HG02678 (cell line): ENCODE measurements around the gene SEC61A2.
"Not testable (repeated sequence)": the region's sequence is repeated elsewhere in the genome, so short reads cannot be mapped to it uniquely, and the experiment has no call there.

Experiments used
- ATAC-seq: cut with Tn5 transposase; IDR thresholded peaks from one replicate; pipeline ENCODE4 v1.9.1; 2021; ENCODE audit warnings: mild to moderate bottlenecking, moderate library complexity; ENCODE audit not compliant: unreplicated experiment

Gene SEC61A2

DNA sequence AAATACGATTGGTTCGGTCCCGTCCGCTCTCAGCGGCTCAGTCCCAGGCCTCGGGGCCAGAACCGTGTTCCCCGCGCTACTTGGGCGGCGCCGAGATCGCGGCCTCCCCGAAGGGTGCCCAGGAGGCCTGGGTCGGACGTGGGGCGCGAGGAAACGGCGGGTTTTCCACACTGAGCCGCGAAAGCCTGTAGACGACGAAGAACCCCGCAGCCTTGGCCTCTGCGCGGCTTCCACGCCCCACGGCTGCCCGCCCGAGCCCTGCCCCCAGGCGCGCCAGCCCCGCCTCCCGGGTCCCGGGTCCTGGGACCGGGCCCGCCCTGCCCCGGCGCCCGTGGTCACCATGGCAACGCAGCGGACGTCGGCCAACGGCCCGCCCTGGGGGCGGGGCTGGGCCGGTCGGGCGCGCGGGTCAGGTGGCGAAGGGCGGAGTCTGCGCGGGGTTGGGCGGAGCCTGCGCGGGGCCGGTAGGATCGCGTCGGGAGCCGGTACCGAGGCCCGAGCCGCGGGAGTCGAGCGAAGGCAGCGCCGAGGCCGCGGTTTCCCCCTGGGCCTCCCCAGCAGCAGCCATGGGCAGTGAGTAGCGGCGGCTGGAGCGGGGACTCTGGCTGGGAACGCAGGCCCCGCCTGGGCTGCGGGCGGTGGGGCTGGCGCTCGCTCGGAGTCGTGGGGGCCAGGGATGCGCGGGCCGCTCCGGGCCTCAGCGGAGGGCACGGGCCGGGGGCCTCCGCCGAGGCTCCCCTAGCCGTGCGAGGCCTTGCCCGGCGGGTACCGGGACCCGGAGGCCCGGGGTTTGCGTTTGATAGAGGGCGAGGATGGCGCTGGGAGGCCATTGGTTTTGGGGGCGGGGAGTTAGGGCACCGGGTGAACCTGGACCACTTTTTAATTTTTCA lies at the start of gene SEC61A2:
TSS of gene SEC61A2 (plus strand) at position 456 of the 890 bp plus-strand sequence. CDS start at position 567, 111 bp downstream.
- peak; percentile 89 for ATAC-seq

- ATAC-seq, result no peak
Measured at GRCh38 chr10:12081470-12081869, 48.0 kb upstream of the SEC61A2 start.

DNA sequence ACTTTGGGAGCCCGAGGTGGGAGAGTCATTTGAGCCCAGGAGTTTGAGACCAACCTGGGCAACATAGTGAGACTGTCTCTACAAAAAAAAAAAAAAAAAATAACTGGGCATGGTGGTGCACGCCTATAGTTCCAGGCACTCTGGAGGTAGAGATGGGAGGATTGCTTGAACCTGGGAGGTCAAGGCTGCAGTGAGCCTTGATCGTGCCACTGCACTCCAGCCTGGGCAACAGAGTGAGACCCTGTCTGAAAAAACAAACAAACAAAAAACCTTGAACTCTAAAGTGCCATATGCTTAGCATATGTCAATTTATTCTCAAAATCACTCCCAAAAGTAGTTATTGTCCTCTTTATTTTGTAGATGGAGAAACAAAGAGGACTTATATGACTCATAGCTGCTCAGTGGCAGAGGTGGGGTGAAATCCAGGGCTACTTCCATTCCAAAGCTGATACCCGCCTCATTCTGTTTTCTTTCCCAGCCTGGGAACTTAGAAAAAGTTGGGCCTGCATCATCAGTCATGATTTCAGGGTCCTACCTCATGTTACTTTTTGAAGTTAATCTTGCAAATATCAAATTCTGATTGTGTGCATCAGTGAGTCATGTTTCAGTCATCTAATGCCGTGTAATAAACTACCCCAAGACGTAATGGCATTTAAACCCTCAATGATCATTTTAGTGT lies 47.5 kb upstream of the SEC61A2 start:
- no peak for ATAC-seq

DNA sequence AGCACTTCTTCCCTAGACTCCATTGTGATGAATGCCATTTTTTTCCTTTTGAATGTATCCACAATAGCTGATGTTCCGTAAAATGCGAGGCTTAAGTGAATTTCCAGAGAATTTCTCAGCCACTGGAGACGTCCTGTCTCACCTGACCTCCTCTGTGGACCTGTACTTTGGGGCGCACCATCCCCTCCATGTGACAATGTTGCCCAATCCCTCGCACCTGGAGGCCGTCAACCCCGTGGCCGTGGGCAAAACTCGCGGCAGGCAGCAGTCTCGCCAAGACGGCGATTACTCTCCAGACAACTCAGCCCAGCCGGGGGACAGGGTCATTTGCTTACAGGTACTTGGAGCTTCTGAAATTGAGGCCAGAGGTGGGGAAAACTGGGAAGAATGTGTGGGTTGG lies 40.6 kb upstream of the SEC61A2 start:
- no peak for ATAC-seq

DNA sequence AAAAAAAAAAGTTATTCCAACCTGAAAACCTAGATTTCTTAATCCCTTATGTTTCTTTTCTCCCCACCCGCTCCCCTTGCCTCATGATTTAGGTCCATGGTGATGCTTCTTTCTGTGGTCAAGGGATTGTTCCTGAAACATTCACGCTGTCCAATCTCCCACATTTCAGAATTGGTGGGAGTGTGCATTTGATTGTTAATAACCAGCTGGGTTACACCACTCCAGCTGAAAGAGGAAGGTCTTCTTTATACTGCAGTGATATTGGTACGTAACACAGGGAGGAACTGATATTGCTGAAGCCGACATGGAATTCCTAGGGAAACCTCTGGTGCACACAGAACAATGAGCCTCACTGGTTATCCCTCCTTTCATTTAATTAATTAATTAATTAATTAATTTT lies 38.1 kb upstream of the SEC61A2 start:
- no peak for ATAC-seq

GRCh38 chr10:12097361-12097760 lies 32.1 kb upstream of the SEC61A2 start:
- not testable (repeated sequence) for ATAC-seq

GRCh38 chr10:12097791-12098190 lies 31.7 kb upstream of the SEC61A2 start:
- ATAC-seq, result no peak

GRCh38 chr10:12098966-12099365 lies 30.5 kb upstream of the SEC61A2 start:
- ATAC-seq, result no peak

DNA sequence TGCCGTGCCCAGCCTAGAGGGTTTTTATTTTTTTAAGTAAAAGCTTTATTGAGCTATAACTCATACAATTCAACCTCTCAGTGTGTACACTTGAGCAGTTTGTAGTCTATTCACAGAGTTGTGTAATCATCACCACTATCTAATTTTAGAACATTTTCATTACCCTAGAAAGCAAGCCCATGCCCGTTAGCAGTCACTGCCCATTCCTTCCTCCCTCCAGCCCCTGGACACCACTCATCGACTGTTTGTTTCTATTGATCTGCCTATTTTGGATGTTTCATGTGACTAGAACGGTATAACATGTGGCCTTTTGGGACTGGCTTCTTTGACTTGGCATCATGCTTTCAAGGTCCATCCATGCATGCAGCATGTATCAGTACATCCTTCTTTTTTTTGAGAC lies 25.7 kb upstream of the SEC61A2 start:
- ATAC-seq, result no peak

GRCh38 chr10:12107781-12108180 lies 21.7 kb upstream of the SEC61A2 start:
- no peak for ATAC-seq

DNA sequence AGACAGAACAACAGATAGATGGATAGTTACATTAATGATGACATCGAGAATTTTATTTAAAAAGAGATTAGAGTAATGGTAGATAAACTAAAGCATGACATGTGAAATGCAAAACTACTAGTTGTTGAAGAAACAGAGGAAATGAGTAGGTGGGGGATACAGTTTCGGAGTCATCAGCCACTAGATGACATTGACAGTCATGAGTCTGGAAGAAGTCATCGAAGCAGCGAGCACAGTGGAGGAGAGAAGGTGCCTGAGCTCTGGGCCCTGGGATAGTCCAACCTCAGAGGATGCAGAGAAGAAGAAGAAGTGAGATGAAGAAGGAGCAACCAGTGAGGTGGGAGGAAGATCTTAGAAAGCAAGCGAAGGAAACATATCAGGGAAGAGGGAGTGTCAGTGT lies 20.2 kb upstream of the SEC61A2 start:
- ATAC-seq, result no peak

DNA sequence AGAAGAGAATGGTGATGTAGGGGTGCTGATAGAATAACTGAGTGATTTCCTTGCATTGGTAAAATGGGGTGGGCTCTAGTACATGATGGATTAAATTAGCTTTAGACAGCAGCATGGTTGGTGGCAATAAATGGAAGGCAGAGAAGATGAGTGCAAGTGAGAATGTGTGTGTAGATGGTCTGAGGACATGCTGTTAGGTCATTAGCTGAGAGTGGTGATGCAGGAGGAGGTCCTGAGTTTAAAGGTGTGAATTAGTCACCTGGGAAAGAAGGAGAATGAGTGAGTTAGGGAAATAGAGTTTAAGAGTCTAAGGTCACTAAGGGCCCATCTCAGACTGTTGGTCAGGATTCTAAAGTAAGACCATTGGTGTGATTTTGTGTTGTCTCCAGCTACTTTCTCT lies 17.9 kb upstream of the SEC61A2 start:
- no peak for ATAC-seq

- ATAC-seq, result no peak
Measured at GRCh38 chr10:12113627-12114026, 15.8 kb upstream of the SEC61A2 start.

- no peak for ATAC-seq
Measured at GRCh38 chr10:12121673-12122072, 7.8 kb upstream of the SEC61A2 start.

GRCh38 chr10:12130237-12130872 lies 878 bp downstream of the SEC61A2 start:
- ATAC-seq, result peak; percentile 36

DNA sequence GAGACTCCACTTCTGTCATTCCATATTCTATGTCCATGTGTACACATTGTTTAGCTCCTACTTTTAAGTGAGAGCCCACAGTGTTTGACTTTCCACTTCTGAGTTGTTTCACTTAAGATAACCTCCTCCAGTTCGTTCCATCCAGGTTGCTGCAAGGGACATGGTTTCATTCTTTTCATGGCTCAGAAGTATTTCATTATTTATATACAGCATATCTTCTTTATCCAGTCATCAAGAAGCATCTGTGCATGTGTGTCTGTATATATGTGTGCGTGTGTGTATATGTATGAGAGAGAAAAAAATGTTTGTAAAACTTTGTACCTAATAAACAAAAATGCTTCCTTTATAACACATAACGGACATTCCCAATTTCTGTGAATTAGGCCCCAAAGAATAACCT lies 6.2 kb downstream of the SEC61A2 start:
- ATAC-seq, result no peak

- ATAC-seq, result no peak
Measured at GRCh38 chr10:12140038-12140437, 10.6 kb downstream of the SEC61A2 start.

GRCh38 chr10:12144538-12144937 lies 15.1 kb downstream of the SEC61A2 start:
- no peak for ATAC-seq

- no peak for ATAC-seq
Measured at GRCh38 chr10:12150163-12150562, 20.7 kb downstream of the SEC61A2 start.

GRCh38 chr10:12154516-12154915 lies 25.0 kb downstream of the SEC61A2 start:
- ATAC-seq, result no peak

DNA sequence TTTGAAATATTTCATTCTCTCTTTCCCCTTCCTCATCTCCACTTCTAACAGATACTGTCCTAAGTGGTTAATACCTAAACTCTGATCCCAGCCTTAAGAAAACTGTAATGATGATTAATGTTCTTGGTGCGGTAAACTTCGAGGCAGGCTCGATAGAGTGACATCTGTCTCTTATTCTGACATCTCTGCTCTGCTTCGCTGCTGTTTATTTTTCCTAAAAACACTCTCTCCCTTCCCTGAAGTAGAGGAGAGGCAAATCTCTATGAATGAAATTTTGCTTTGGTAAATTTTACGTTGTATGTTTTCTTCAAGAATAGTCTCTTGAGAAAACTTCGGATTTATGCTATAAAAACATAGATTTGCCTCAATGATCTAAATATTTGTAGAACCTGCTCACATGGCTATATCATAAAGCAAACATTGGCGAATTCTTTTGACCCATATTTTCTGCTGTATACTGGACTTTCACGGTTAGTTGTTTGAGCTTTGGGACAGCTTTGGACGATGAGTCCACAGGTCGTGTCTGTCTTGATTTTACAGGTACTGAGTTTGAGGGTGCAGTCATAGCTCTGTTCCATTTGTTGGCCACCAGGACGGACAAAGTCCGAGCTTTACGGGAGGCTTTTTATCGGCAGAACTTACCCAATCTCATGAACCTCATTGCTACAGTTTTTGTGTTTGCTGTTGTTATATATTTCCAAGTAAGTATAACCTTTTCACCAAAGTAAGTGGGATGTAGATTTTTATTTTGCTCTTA lies 27.1 kb downstream of the SEC61A2 start:
- ATAC-seq, result no peak
